Measurements from ENCODE around the gene PDPR.
"Not testable (repeated sequence)": the region's sequence is repeated elsewhere in the genome, so short reads cannot be mapped to it uniquely, and the experiment has no call there.

The PDPR gene

GRCh38 chr16:70128844-70129243 is 14.7 kb downstream of the PDPR start:
- DNase-seq (ENCODE audit: low spot score) = not testable (repeated sequence)

- DNase-seq (ENCODE audit: low spot score) = not testable (repeated sequence)
Observed at GRCh38 chr16:70135796-70136195, 21.7 kb downstream of the PDPR start.

DNA sequence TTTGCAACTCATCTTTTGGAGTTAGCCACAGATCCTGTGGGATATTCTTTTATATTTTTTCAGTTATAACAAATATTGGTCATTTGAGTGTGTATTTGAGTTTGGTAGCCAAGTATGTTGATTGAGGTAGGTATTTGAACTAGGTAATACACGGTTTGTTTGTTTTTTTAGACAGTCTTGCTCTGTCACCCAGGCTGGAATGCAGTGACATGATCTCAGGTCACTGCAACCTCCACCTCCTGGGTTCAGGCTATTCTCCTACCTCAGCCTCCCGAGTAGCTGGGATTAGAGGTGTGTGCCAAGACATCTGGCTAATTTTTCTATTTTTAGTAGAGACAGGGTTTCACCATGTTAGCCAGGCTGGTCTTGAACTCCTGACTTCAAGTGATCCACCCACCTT is 22.5 kb downstream of the PDPR start:
- not testable (repeated sequence) for DNase-seq (ENCODE audit: low spot score)

GRCh38 chr16:70142739-70143138 is 28.6 kb downstream of the PDPR start:
- not testable (repeated sequence) for DNase-seq (ENCODE audit: low spot score)

DNA sequence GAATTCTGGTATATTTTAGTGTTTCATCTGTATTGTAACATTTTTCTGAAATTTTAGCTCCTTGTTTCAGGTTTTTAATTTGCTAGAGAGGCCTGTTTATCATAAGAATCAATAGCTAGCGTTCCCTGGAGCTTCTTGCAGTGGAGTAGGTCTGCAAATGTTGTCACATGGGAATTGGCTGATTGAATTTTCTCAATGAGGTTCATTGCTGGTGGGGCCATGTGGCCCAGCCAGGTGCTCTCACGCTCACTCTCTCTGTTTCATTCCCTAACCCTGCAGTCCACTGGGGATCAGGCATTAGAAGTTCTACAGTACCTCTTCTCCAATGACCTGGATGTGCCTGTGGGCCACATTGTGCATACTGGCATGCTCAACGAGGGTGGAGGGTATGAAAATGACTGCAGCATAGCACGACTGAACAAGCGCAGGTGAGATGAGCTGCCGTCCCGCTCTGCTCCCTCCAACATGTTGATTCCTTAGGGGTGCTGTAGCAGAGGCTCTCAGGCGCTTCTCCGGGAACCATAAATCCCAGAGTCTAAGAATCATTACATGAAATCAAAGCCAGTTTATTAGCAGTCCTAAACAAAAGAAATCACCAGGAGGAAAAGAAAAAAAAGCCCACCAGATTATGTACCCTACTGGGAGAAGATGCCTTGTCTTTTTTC is 29.2 kb downstream of the PDPR start:
- not testable (repeated sequence) for DNase-seq (ENCODE audit: low spot score)

DNA sequence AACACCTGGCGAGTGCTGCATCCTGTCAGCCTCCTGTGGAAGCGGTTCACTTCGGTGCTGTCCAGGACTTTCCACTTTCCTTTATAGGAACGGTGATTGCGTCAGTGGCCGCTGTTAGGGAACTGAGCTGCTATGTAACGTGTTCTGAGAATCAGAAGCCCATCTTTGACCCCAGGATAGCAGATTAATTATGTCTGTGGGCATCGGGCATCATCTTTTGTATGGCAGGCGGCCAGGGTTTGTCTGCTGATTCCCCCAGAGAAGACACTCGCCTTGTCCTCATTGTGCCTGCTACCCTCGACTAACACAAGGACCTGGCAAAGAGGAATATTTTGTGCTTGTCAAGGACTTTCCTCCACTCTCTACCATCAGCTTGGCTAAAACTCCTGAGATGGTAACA is 33.7 kb downstream of the PDPR start:
- DNase-seq (ENCODE audit: low spot score) = not testable (repeated sequence)

- not testable (repeated sequence) for DNase-seq (ENCODE audit: low spot score)
Observed at GRCh38 chr16:70148453-70148852, 34.3 kb downstream of the PDPR start.

GRCh38 chr16:70149296-70149695 is 35.2 kb downstream of the PDPR start:
- not testable (repeated sequence) for DNase-seq (ENCODE audit: low spot score)

DNA sequence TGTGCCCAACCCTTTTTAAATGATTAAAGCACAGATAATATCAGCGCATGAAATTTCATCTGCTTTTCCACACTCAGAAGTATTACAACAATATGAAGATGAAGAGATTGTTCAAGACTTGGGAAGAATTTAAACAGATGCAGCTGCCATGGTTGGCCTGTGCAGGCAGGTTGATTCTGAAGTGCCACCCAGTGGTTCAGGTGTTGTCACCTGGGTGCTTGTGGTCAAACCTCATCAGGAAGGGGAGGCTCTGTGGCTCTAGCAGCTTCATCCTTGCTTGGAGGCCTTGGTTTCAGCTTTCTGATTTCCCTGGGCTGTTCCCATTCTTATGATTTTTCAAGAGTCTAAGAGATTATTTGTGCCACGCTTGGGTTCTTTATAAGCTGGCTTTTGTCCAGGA is 37.3 kb downstream of the PDPR start:
- peak; percentile 2 for DNase-seq (ENCODE audit: low spot score)

DNA sequence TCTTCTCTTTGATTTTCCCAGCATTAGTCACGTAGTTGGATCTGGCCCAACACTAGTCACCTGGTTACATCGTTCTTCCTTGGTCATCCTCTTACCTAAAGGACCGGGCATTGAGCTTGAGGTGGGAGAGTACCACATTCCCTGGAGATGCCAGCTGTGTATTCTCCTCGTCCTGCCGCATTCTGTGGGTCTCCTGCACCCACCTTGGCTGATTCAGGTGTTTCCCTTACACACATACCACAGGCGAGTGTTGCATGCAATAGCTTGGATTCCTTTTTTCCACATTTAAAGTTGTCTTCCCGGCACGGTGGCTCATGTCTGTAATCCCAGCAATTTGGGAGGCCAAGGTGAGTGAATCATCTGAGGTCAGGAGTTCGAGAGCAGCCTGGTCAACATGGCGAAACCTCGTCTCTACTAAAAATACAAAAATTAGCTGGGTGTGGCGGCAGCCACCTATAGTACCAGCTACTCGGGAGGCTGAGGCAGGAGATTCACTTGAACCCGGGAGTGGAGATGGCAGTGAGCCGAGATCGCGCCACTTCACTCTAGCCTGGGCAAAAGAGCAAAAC is 37.9 kb downstream of the PDPR start:
- DNase-seq (ENCODE audit: low spot score) = peak; percentile 1

DNA sequence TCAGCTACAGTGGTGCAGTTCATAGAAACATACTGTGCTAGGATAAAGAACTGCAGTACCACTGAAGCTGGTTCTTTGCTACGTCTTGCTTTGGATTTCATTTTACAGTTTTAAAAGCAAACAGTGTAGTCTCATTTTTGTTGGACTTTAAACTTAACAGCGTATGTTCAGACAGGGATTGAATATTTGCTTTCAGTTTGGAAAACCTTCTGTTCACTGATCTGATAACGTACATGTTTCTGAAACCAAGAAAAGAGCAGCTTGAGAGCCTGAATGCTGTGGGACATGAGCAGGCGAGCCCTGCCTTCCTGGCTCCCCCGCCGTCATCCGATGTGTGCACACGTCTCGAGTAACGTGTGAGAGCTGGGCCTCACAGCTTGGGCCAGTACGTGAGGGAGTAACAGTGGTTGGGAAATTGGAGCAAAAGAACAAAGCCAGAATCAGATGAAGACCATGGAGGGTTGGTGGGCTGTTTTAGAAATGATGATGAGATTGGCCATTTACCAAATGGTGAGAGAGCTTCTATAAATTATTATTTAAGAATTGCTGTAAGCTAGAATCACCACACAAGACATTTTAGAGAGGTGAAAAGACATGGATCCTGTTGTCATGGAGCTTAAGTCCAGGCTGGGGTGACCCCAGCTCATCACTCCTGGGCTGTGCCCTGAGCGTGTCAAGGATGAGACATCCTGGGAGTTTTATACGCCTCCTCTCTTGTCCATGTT is 38.6 kb downstream of the PDPR start:
- DNase-seq (ENCODE audit: low spot score) = peak; percentile 2

DNA sequence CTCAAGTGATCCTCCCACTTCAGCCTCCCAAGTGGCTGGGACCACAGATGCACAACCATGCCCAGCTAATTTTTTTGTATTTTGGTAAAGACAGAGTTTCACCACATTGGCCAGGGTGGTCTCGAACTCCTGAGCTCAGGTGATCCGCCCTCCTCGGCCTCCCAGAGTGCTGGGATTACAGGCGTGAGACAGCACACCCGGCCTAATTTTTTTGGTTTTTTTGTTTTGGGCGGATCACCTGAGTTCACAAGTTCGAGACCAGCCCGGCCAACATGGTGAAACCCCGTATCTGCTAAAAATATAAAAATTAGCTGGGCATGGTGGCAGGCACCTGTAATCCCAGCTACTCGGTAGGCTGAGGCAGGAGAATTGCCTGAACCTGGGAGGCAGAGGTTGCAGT is 40.6 kb downstream of the PDPR start:
- not testable (repeated sequence) for DNase-seq (ENCODE audit: low spot score)

- peak; percentile 2 for DNase-seq (ENCODE audit: low spot score)
Observed at GRCh38 chr16:70156207-70156978, 42.3 kb downstream of the PDPR start.

GRCh38 chr16:70157105-70157476 is 43.0 kb downstream of the PDPR start:
- no peak for DNase-seq (ENCODE audit: low spot score)

- no peak for DNase-seq (ENCODE audit: low spot score)
Observed at GRCh38 chr16:70157477-70158260, 43.5 kb downstream of the PDPR start.

DNA sequence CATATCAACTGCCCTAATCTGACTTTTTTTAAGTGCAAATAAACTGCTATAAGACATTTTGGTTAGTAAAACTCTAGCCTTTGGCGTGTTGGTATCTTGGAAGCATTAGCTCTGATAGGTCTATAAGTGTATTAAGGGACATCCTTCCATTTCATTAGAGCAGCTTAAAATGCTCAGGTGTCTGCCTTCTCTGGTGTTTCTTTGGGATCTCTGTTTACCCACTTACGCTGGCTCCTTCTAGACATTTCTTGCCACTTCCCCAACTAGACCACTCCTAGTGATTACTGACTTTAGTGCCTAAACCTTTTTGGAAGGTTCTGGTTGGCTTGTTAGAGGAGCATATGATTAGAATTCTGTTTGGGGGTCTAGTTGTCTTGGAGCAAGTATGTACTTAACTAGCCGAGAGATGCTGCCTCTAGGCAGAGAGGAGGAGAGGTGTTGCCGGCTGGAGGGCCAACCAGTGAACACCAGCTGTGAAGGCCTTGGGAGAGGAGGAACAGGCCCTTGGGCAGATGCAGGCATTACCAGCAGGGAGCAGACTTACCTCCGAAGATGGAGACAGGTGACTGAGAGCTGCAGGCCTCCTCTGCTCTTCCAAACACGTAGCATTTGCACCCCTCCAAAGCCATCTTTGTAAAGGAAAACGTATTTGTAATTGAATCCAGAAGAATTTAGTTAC is 44.3 kb downstream of the PDPR start:
- peak; percentile 1 for DNase-seq (ENCODE audit: low spot score)

- peak; percentile 12 for DNase-seq (ENCODE audit: low spot score)
Observed at GRCh38 chr16:70159355-70160348, 45.5 kb downstream of the PDPR start.

DNA sequence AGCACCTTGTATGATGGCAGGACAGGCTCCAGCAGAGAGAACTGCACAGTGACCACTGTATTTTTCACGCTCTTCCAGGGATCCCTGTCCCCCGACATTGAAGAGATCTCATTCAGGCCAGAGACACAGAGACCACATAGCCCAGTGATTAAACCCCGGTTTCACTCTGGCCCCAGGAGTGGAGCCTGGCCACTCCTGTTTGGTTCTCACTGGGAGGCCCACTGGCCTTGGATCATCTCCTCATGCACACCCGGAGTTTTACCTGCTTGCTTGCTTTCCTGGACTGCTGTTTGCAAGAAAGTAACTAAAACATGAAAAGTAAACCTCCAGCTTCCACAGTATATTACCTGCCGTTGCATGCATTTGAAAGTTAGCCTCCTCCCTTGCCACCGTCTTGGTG is 46.3 kb downstream of the PDPR start:
- no peak for DNase-seq (ENCODE audit: low spot score)

- DNase-seq (ENCODE audit: low spot score) = peak; percentile 2
Observed at GRCh38 chr16:70160821-70161220, 46.7 kb downstream of the PDPR start.

DNA sequence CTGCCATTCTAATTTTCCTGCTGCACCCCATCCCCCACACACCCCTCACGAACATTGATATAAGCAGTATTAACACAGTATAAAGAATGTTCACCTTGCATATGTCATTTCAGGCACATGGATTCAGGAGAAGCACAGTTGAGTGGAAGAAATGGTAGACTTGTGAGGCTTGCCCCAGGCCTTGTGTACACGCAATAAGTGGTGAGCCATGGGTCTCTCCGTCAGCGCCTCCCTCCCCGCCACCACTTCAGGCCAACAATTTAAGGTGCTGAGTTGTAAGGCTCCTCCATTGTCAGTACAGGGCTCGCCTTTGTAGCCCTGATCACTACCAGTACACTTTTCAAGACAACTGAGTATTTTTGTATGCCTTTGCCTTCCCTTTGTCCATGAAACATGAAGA is 47.2 kb downstream of the PDPR start:
- DNase-seq (ENCODE audit: low spot score) = no peak

All from AG08395 (cell line).